Thymus (tissue), 11 donors: ENCODE results near the gene SSBP3. TPM values are rescaled to one million over a fixed set of nuclear protein-coding genes. Genes with fewer than 3 reads are reported as not detected.

Experiments
- DNase-seq, 9 donors: peaks; one replicate each; pipeline ENCODE4 v3.0.0-alpha.2; 2013; ENCODE audit warnings: low spot score in 9 of 9, low read depth in 6 of 9, missing footprints in 1 of 9
- H3K27ac ChIP-seq, 2 donors: one replicate each; pipeline ENCODE4 v1.5.1; 2013; ENCODE audit warnings: control low read depth in 1 of 2, low read depth in 1 of 2, low read length in 1 of 2, mild to moderate bottlenecking in 1 of 2, moderate library complexity in 1 of 2
- H3K27me3 ChIP-seq, 2 donors: one replicate each; pipeline ENCODE4 v1.5.1; 2013; ENCODE audit warnings: low read length in 1 of 2; ENCODE audit not compliant: control insufficient read depth in 2 of 2, insufficient read depth in 1 of 2
- H3K36me3 ChIP-seq, 2 donors: one replicate each; pipeline ENCODE4 v1.5.1; 2013; ENCODE audit warnings: low read length in 1 of 2, mild to moderate bottlenecking in 1 of 2, moderate library complexity in 1 of 2; ENCODE audit not compliant: control insufficient read depth in 2 of 2, insufficient read depth in 2 of 2
- H3K4me1 ChIP-seq, 2 donors: one replicate each; pipeline ENCODE4 v1.5.1; 2013; ENCODE audit warnings: low read length in 2 of 2; ENCODE audit not compliant: control insufficient read depth in 2 of 2, insufficient read depth in 2 of 2
- H3K4me3 ChIP-seq, 2 donors: one replicate each; pipeline ENCODE4 v1.5.1; 2013; ENCODE audit warnings: low read length in 2 of 2, control low read depth in 1 of 2, mild to moderate bottlenecking in 1 of 2
- H3K9me3 ChIP-seq, 2 donors: one replicate each; pipeline ENCODE4 v1.5.1; 2013; ENCODE audit warnings: low read length in 1 of 2, mild to moderate bottlenecking in 1 of 2; ENCODE audit not compliant: control insufficient read depth in 2 of 2, insufficient read depth in 1 of 2
- WGBS: extraction: QIAGEN DNeasy Blood & Tissue Kit; methylation state at CpG from one replicate; pipeline ENCODE4 v1.1.7; 2013; 5-methylcytosine and 5-hydroxymethylcytosine counted together
- polyA plus RNA-seq: library from polyadenylated mRNA; stranded (reverse); fragments of 200-250 nt; gene quantifications from one replicate; pipeline ENCODE4 v1.2.3, GENCODE V29; 2013
- total RNA-seq: library from RNA; stranded (reverse); fragments of 120-200 nt; gene quantifications from one replicate; pipeline ENCODE4 v1.2.4, GENCODE V29; 2013
- donor health status: healthy.

The SSBP3 gene
- total and polyA plus RNA-seq, 2 donors: 36.8 to 55.7 TPM

- DNase-seq: no peak
- H3K27ac ChIP-seq: no peak overlapping the region
- peaks cover 16 to 31% of the 10 kb centered on the region in 2 donors for H3K36me3 ChIP-seq
- no peaks in the 10 kb centered on the region for H3K27me3 ChIP-seq
- no peak overlapping the region for H3K4me3 ChIP-seq
- WGBS: 98% methylated on average over 7 of the region's 7 CpGs
- no peaks in the 10 kb centered on the region for H3K9me3 ChIP-seq
- peaks cover 27 to 78% of the 10 kb centered on the region in 2 donors for H3K4me1 ChIP-seq
These were observed 105.8 kb downstream of the SSBP3 start for GRCh38 chr1:54300401-54300800.

GRCh38 chr1:54299037-54299436, 107.2 kb downstream of the SSBP3 start:
- Histone ChIP-seq H3K27me3 (no peaks in the 10 kb centered on the region), H3K4me1 (peaks cover 24 to 82% of the 10 kb centered on the region in 2 donors), H3K4me3 (no peak overlapping the region), H3K36me3 (peaks cover 24 to 25% of the 10 kb centered on the region in 2 donors), H3K27ac (no peak overlapping the region), H3K9me3 (no peaks in the 10 kb centered on the region)
- DNase-seq: no peak
- WGBS: 96% methylated on average over 7 of the region's 7 CpGs

GRCh38 chr1:54298284-54299033, 107.7 kb downstream of the SSBP3 start:
- Histone ChIP-seq H3K9me3 (no peaks in the 10 kb centered on the region), H3K4me3 (no peak overlapping the region), H3K36me3 (peaks cover 21 to 25% of the 10 kb centered on the region in 2 donors), H3K27ac (no peak overlapping the region), H3K4me1 (peaks cover 25 to 79% of the 10 kb centered on the region in 2 donors), H3K27me3 (no peaks in the 10 kb centered on the region)
- WGBS: 56% methylated on average over 20 of the region's 20 CpGs
- DNase-seq: no peak

GRCh38 chr1:54297596-54298283, 108.5 kb downstream of the SSBP3 start:
- no peaks in the 10 kb centered on the region for H3K9me3 ChIP-seq

GRCh38 chr1:54296666-54297065, 109.5 kb downstream of the SSBP3 start:
- H3K27me3 ChIP-seq: no peaks in the 10 kb centered on the region
- H3K4me1 ChIP-seq: peaks cover 28 to 79% of the 10 kb centered on the region in 2 donors
- H3K4me3 ChIP-seq: no peak overlapping the region
- no peak overlapping the region for H3K27ac ChIP-seq
- H3K9me3 ChIP-seq: no peaks in the 10 kb centered on the region
- DNase-seq: no peak
- H3K36me3 ChIP-seq: peaks cover 23 to 26% of the 10 kb centered on the region in 2 donors
- 96% methylated on average over 5 of the region's 5 CpGs for WGBS

More at GRCh38 chr1:54297596-54298283, 108.5 kb downstream of the SSBP3 start:
- no peak for DNase-seq
- Histone ChIP-seq H3K4me1 (peaks cover 29 to 76% of the 10 kb centered on the region in 2 donors), H3K27me3 (no peaks in the 10 kb centered on the region), H3K4me3 (no peak overlapping the region), H3K36me3 (peaks cover 22 to 23% of the 10 kb centered on the region in 2 donors), H3K27ac (peak overlapping the region in 1 of 2 donors; percentile 37)
- 79% methylated on average over 6 of the region's 6 CpGs for WGBS

- Histone ChIP-seq H3K4me1 (peaks cover 31 to 81% of the 10 kb centered on the region in 2 donors), H3K9me3 (no peaks in the 10 kb centered on the region), H3K27ac (no peak overlapping the region), H3K4me3 (no peak overlapping the region), H3K36me3 (peaks cover 19 to 27% of the 10 kb centered on the region in 2 donors), H3K27me3 (no peaks in the 10 kb centered on the region)
- WGBS: 93% methylated on average over 6 of the region's 6 CpGs
- DNase-seq: no peak
These were observed 111.3 kb downstream of the SSBP3 start for GRCh38 chr1:54294887-54295286.

GRCh38 chr1:54292002-54292911, 113.9 kb downstream of the SSBP3 start:
- H3K9me3 ChIP-seq: no peaks in the 10 kb centered on the region
- peaks cover 14 to 17% of the 10 kb centered on the region in 2 donors for H3K36me3 ChIP-seq
- peaks cover 39 to 79% of the 10 kb centered on the region in 2 donors for H3K4me1 ChIP-seq
- no peak for DNase-seq
- no peaks in the 10 kb centered on the region for H3K27me3 ChIP-seq
- H3K27ac ChIP-seq: no peak overlapping the region
- no peak overlapping the region for H3K4me3 ChIP-seq
- 95% methylated on average over 10 of the region's 10 CpGs for WGBS

- no peaks in the 10 kb centered on the region for H3K27me3 ChIP-seq
- H3K9me3 ChIP-seq: no peaks in the 10 kb centered on the region
- WGBS: 90% methylated on average over 20 of the region's 20 CpGs
- no peak for DNase-seq
- peaks cover 47 to 86% of the 10 kb centered on the region in 2 donors for H3K4me1 ChIP-seq
- H3K36me3 ChIP-seq: peaks cover 12 to 17% of the 10 kb centered on the region in 2 donors
- H3K4me3 ChIP-seq: no peak overlapping the region
- H3K27ac ChIP-seq: peak overlapping the region in 1 of 2 donors; percentile 9
These were observed 114.8 kb downstream of the SSBP3 start for GRCh38 chr1:54291276-54292001.
